ENCODE results near the gene CPSF3. TPM values are rescaled to one million over a fixed set of nuclear protein-coding genes. Genes with fewer than 3 reads are reported as not detected.

CPSF3 gene
- total and polyA plus RNA-seq, 8 donors: 25.9 to 58.7 (median 46.7) TPM

DNA sequence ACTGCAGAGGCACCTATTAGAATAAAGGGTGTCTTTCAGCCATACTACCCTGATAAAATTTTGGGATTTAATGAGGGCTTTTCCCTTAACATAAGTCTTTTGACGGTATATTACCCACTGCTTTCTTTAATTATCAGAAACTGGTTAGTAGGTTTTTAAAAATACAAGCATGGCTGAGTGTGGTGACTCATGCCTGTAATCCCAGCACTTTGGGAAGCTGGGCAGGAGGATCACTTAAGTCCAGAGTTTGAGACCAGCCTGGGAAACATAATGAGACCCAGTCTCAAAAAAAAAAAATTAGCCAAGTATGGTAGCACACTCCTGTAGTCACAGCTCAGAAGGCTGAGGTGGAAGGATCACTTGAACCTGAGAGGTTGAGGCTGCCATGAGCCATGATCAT, 16.1 kb downstream of the CPSF3 start:
- no peaks in the 10 kb centered on the region for H3K27me3 ChIP-seq
- ATAC-seq (no peak), DNase-seq (no peak)
- H3K36me3 ChIP-seq: peaks cover 3 to 89% of the 10 kb centered on the region in 2 donors
- H3K27ac ChIP-seq: no peak overlapping the region
- intact Hi-C loops (cut with DNase I): no loop called here
- no peak for TF ChIP-seq CTCF (IDR thresholded peaks at IDR 0.05)
- no peaks in the 10 kb centered on the region for H3K4me1 ChIP-seq
- no peak overlapping the region for H3K4me3 ChIP-seq
- no peaks in the 10 kb centered on the region for H3K9me3 ChIP-seq

DNA sequence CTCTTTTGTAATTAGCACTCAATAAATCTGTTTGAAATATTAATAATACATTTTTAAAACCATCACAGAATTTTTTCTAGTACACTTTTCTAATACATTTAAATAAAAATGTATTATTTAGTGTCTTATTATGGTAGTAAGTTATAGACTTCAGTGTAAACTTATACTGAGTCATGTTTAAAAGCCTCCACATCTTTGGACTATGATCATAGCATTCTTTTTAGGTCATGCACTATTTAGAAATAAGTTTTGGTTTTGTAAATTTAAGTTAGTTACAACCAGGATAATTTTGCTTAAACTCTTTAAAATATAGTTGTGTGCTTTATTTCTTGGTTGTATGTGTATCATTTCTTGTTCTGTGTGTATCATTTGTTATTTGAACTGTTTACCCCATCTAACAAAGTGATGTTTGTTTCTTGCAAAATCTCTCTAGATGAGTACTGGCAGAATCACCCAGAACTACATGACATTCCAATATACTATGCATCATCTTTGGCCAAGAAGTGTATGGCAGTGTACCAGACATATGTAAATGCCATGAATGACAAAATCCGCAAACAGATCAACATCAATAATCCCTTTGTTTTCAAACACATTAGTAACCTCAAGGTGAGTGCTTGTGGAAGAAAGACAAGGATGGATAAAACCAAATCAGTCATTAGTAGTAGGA, 16.7 kb downstream of the CPSF3 start:
- Histone ChIP-seq H3K9me3 (no peaks in the 10 kb centered on the region), H3K27ac (no peak overlapping the region), H3K4me3 (no peak overlapping the region), H3K36me3 (peaks cover 3 to 93% of the 10 kb centered on the region in 2 donors), H3K27me3 (no peaks in the 10 kb centered on the region), H3K4me1 (no peaks in the 10 kb centered on the region)
- DNase-seq: no peak
- intact Hi-C loops (cut with DNase I): no loop called here
- no peak for TF ChIP-seq CTCF (IDR thresholded peaks at IDR 0.05)
- no peak for ATAC-seq

DNA sequence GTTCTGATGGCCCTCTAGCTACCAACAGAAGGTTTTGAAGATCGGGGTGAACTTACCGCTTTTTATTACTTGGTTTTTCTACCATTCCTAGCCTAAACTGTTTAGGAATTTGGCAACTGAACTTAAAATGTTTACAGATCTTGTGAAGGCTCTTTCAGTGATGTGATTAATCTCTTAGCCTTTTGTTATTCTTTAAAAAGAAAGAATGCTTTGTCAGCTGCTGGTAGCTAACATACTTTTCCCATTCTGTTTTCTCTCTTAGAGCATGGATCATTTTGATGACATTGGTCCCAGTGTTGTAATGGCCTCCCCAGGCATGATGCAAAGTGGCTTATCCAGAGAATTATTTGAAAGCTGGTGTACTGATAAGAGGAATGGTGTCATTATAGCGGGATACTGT, 18.1 kb downstream of the CPSF3 start:
- intact Hi-C loops (cut with DNase I): no loop called here
- Histone ChIP-seq H3K36me3 (peaks cover 3 to 93% of the 10 kb centered on the region in 2 donors), H3K9me3 (no peaks in the 10 kb centered on the region), H3K4me1 (no peaks in the 10 kb centered on the region), H3K27ac (no peak overlapping the region), H3K27me3 (no peaks in the 10 kb centered on the region), H3K4me3 (no peak overlapping the region)
- DNase-seq (no peak), ATAC-seq (no peak)
- TF ChIP-seq CTCF (IDR thresholded peaks at IDR 0.05): no peak

- no peak overlapping the region for H3K27ac ChIP-seq
- no peaks in the 10 kb centered on the region for H3K4me1 ChIP-seq
- H3K4me3 ChIP-seq: no peak overlapping the region
- peaks cover 0 to 90% of the 10 kb centered on the region in 2 donors for H3K36me3 ChIP-seq
- no peaks in the 10 kb centered on the region for H3K27me3 ChIP-seq
- no peak for DNase-seq
- TF ChIP-seq CTCF (IDR thresholded peaks at IDR 0.05): no peak
- intact Hi-C loops (cut with DNase I): no loop called here
- no peaks in the 10 kb centered on the region for H3K9me3 ChIP-seq
- no peak for ATAC-seq
Observed at GRCh38 chr2:9443526-9443925, 20.1 kb downstream of the CPSF3 start.

DNA sequence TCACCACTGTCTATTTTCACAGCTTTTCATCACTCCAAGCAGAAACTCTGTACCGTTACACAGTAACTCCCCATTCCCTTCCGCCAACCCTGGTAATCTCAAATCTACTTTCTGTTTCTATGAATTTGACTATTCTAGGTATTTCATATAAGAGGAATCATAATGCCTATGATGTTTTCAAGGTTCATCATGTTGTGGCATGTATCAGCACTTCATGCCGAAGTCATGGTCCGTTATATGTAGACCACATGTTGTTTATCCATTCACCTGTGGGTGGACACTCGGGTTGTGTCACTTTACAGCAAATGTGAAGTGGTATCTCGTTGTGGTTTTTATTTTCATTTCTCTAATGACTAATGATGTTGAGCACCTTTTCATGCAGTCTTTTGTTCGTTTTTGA, 21.6 kb downstream of the CPSF3 start:
- no peaks in the 10 kb centered on the region for H3K4me1 ChIP-seq
- peaks cover 0 to 95% of the 10 kb centered on the region in 2 donors for H3K36me3 ChIP-seq
- no peak overlapping the region for H3K27ac ChIP-seq
- ATAC-seq (no peak), DNase-seq (no peak)
- no peaks in the 10 kb centered on the region for H3K9me3 ChIP-seq
- intact Hi-C loops (cut with DNase I): no loop called here
- TF ChIP-seq CTCF (IDR thresholded peaks at IDR 0.05): no peak
- H3K27me3 ChIP-seq: no peaks in the 10 kb centered on the region
- H3K4me3 ChIP-seq: no peak overlapping the region
